Astrocyte of the hippocampus (primary cell): ENCODE measurements around the gene SV2B.

Experiments
- DNase-seq: peaks from one replicate; pipeline ENCODE4 v3.0.0; 2011; ENCODE audit warnings: low read depth, low spot score

Gene SV2B

DNA sequence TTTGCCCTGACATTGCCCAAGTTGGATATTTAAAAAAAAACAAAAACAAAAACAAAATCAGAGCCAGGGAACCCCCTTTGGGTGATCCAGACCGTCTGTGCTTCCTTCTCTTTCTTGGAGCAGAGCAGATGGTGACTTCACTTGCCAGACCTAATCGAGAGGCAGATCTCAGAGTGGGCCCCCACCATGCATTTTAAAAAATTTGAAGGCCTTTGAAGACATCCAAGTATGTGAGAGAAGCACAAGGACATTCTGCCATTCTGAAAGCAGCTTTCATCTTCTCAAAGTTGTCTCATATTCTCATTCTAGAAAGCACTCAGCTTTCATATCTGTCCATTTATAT, 93.3 kb downstream of the SV2B start:
- no peak for DNase-seq

- DNase-seq = no peak
These were observed 96.1 kb downstream of the SV2B start for GRCh38 chr15:91196127-91196526.

DNA sequence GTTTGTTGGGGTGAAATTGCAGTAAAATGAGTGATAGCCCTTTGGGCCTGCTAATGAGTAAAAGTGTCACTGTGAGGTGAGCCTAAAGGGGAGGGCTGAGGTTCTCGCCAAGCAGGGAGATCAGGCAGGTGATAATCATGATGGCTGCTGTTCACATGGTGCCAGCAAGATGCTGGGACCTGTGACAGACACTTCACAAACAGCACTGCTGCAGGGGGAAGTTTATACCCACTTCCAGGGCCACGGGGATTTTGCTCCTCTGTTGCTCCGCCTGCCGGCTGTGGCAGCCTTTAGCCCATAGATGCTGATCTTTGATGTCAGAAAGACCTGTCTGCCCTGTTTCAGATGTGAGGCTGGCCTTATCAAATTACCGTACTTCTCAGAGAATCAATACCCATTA, 96.7 kb downstream of the SV2B start:
- DNase-seq = no peak

GRCh38 chr15:91199511-91199910, 99.5 kb downstream of the SV2B start:
- no peak for DNase-seq

GRCh38 chr15:91200101-91200754, 100.2 kb downstream of the SV2B start:
- DNase-seq = no peak

GRCh38 chr15:91202510-91203102, 102.5 kb downstream of the SV2B start:
- DNase-seq = no peak

GRCh38 chr15:91203619-91204203, 103.7 kb downstream of the SV2B start:
- no peak for DNase-seq

- no peak for DNase-seq
These were observed 108.3 kb downstream of the SV2B start for GRCh38 chr15:91208371-91208770.

DNA sequence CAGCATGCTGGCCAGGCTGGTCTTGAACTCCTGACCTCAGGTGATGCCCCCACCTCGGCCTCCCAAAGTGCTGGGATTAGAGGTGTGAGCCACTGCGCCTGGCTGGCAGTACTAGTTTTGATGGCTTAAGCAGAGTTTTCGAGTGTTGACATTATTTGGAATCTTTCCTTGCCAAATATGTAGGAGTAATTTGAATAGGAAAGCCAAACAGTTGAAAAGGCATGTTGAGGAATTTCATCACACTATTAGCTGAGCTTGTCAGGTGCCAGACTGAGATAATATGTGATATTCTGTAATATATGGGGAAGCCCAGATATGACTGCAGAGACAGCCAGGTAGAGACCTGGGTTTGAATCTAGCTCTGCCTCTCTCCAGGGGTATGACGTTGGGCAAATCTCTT, 109.3 kb downstream of the SV2B start:
- no peak for DNase-seq

- no peak for DNase-seq
These were observed 109.7 kb downstream of the SV2B start for GRCh38 chr15:91209726-91210125.

DNA sequence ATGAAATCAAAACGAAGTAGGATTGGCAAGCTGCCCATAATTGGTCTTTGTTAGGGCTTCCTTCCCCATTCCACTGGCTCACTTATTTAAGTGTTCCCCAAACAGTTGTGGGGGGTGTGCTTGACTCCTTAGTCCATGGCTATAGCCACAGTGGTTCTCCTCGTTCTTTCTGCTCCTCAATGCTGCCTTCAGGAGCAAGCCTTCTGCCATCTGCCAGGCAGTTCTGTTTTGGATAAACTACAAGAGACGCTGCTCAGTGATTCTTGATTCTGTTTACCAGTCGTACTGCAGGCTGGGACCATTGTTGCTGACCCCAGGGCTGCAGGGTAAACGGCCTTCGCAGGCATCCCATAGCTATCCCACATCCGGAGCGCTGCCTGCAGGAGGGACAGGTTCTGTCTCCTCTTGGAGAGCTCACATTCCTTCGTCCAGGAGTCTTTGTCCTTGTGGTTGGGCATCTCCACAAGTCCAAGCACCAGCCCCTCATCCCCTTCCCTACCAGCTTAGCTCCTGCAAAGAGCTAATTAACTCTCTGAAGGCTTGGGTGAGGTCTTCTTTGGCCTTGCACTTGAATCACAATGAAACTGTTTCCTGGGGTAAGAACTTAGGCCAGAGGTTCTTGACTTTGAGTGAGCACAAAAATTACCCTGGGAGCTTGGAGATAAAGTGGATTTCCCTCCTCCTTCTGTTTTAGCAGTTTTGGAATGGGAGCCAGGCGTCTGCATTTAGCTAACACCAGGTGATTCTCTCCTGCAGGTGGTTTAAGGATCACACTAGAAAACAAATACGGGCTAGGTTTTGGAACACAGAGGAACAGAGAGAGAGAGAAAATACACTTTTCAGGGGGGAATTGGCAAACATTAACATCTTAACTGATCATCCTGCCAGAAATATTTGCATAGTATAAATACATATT, 114.9 kb downstream of the SV2B start:
- no peak for DNase-seq

DNA sequence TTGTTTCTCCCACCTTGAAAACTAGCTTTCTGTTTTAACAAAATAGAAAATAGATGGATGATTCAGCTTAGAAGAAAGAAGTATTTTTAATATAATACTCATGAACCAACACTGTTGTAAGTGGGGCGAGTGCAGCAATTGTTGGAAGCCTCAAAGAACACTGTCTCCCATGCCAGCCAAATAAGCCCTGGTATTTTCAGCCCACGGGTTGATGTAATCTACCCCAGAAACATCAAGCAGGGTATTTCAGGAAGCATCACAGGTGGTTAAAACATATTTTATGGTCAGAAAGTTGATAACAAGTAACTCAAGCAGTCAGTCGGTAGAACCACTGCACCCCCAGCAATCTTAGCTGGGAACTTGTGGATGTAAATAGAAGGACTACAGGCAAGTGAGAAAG, 115.9 kb downstream of the SV2B start:
- DNase-seq = no peak

- no peak for DNase-seq
These were observed 119.1 kb downstream of the SV2B start for GRCh38 chr15:91219206-91219605.

DNA sequence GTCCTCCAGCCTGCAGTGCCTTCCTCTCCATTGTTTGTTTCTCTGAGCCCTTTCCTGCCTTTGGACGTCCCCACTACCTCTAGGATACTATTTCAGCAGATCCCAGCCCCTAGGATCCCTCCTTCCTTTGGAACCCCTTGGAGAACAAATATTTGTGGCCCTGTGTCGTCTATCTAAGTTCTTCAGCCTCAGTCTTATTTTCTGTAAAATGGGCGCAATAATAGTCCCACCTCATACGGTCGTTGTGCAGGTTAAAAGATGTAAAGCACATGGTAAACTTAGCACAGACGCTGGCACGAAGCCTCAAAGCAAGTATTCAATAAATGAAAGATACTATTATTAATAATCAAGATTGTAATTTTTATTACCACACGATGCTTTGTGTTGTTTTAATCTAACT, 122.0 kb downstream of the SV2B start:
- no peak for DNase-seq

- DNase-seq = no peak
These were observed 123.8 kb downstream of the SV2B start for GRCh38 chr15:91223863-91224262.

GRCh38 chr15:91224755-91225380, 124.8 kb downstream of the SV2B start:
- DNase-seq = peak; percentile 45

GRCh38 chr15:91225741-91226140, 125.7 kb downstream of the SV2B start:
- DNase-seq = no peak

GRCh38 chr15:91227117-91227516, 127.1 kb downstream of the SV2B start:
- no peak for DNase-seq

DNA sequence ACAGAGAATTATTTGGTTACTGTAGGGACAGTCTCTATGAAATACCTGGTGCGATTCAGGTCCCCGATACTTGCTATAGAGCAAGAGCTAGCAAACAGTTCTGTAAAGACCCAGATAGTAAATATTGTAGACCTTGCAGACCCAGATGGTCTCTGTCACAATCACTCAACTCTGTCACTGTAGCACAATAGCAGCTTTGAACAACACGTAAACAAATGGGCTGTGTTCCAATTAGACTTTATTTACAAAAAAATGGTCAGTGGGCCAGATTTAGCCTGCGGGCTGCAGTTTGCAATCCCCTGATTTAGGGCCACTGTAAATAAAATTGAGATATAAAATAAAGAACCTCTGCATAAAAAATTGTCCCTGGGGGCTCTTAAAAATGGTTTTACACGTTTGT, 127.7 kb downstream of the SV2B start:
- no peak for DNase-seq

GRCh38 chr15:91228383-91228782, 128.3 kb downstream of the SV2B start:
- no peak for DNase-seq

DNA sequence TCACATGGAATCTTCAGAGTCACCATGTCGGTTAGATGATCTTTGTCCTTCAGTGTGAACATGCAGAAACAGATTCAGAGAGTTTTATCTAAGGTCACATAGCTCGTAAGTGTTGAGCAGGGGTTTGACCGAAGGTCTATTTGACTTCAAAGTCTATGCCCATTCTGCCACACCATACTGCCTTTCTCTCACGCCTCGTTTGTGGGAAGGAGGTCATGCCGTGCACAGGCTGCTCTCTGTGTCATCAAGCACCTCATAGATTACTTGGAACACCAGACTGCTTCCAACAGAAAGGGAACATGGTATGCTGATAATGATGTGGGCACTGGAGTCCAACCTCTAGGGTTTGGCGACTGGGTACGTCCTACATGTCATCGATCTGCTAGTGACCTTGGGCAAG, 128.8 kb downstream of the SV2B start:
- DNase-seq = no peak

GRCh38 chr15:91231703-91232102, 131.6 kb downstream of the SV2B start:
- DNase-seq = no peak
